ENCODE results near the gene ZBED5.
"Not testable (repeated sequence)": the region's sequence is repeated elsewhere in the genome, so short reads cannot be mapped to it uniquely, and the experiment has no call there.

ZBED5 gene

GRCh38 chr11:10847960-10848860 lies 9.6 kb downstream of the ZBED5 start:
- DNase-seq (ENCODE audit: low spot score) = no peak
- no peak for TF ChIP-seq CTCF (IDR thresholded peaks at IDR 0.05; ENCODE audit: extremely low read depth, missing control alignments)

DNA sequence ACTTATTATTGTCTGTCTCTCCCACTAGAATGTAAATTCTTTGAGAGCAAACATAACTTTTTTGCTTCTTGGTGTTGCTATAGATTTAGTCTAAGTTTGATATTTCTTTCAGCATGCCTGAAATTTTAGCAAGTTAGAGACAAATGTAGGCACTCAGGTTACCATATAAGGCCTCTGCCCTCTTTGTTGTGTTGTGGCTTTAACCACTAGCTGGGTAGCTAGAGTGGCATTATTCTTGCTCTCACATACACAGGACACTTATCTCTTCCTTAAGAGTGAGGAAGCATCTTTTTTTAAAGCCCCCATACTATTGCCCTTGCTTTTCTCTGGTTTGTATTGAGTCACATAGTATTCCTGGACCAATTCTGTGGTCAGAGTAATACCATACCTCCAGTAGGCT lies 11.2 kb downstream of the ZBED5 start:
- no peak for DNase-seq (ENCODE audit: low spot score)
- TF ChIP-seq CTCF (IDR thresholded peaks at IDR 0.05; ENCODE audit: extremely low read depth, missing control alignments) = no peak

GRCh38 chr11:10845589-10845988 lies 12.3 kb downstream of the ZBED5 start:
- no peak for TF ChIP-seq CTCF (IDR thresholded peaks at IDR 0.05; ENCODE audit: extremely low read depth, missing control alignments)

GRCh38 chr11:10844796-10845195 lies 13.1 kb downstream of the ZBED5 start:
- DNase-seq (ENCODE audit: low spot score) = no peak
- TF ChIP-seq CTCF (IDR thresholded peaks at IDR 0.05; ENCODE audit: extremely low read depth, missing control alignments) = no peak

More at GRCh38 chr11:10845589-10845988, 12.3 kb downstream of the ZBED5 start:
- no peak for DNase-seq (ENCODE audit: low spot score)

GRCh38 chr11:10844356-10844755 lies 13.5 kb downstream of the ZBED5 start:
- no peak for DNase-seq (ENCODE audit: low spot score)
- no peak for TF ChIP-seq CTCF (IDR thresholded peaks at IDR 0.05; ENCODE audit: extremely low read depth, missing control alignments)

GRCh38 chr11:10838881-10839280 lies 19.0 kb downstream of the ZBED5 start:
- no peak for TF ChIP-seq CTCF (IDR thresholded peaks at IDR 0.05; ENCODE audit: extremely low read depth, missing control alignments)
- DNase-seq (ENCODE audit: low spot score) = no peak

DNA sequence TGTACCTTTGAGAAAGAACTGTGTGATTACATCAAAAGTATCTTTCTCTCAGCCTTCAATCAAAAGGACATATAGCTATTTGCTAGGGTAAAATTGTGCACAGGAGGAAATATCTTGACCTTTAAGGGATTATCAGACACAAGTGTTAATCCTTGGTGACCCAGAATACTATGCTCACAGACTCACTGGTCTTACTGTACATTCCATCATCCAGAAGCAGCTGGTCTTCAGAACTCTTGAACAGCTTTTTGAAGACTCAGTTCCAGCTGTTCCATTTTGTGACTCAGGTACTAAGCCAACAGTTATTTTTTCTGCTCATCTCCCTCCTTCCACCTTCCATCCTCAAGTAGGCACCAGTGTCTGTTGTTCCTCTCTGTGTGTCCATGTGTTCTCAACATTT lies 19.8 kb downstream of the ZBED5 start:
- DNase-seq (ENCODE audit: low spot score) = no peak
- TF ChIP-seq CTCF (IDR thresholded peaks at IDR 0.05; ENCODE audit: extremely low read depth, missing control alignments) = no peak

- DNase-seq (ENCODE audit: low spot score) = not testable (repeated sequence)
These were observed 21.0 kb downstream of the ZBED5 start for GRCh38 chr11:10836884-10837283.

Data from GM20000 (cell line).